Fibroblast of skin of scalp (primary cell): ENCODE data around the gene COX6A1.
"Not testable (repeated sequence)": the region's sequence is repeated elsewhere in the genome, so short reads cannot be mapped to it uniquely, and the experiment has no call there.

Source experiments
- DNase-seq: peaks from one replicate; pipeline ENCODE4 v3.0.0-alpha.2; 2013

Gene COX6A1

GRCh38 chr12:120428597-120429229, 9.2 kb upstream of the COX6A1 start:
- no peak for DNase-seq

GRCh38 chr12:120429368-120429767, 8.5 kb upstream of the COX6A1 start:
- DNase-seq = no peak

- DNase-seq = no peak
Measured at GRCh38 chr12:120432772-120433525, 5.0 kb upstream of the COX6A1 start.

- no peak for DNase-seq
Measured at GRCh38 chr12:120438495-120439198, 734 bp downstream of the COX6A1 start.

- DNase-seq = peak; percentile 65
Measured at GRCh38 chr12:120439646-120440247, 1.8 kb downstream of the COX6A1 start.

- DNase-seq = no peak
Measured at GRCh38 chr12:120444676-120445075, 6.8 kb downstream of the COX6A1 start.

- peak; percentile 82 for DNase-seq
Measured at GRCh38 chr12:120445911-120446843, 8.3 kb downstream of the COX6A1 start, which contains the start of the genes GATC and TRIAP1. Gene GATC, plus strand, starts transcription at chr12:120446444. Its CDS starts 37 bp downstream, at chr12:120446481. Gene TRIAP1, minus strand, starts transcription at chr12:120446384. Its CDS starts 12 bp downstream, at chr12:120446372.

- DNase-seq = not testable (repeated sequence)
Measured at GRCh38 chr12:120446844-120447178, 8.9 kb downstream of the COX6A1 start.

GRCh38 chr12:120447992-120448391, 10.1 kb downstream of the COX6A1 start:
- no peak for DNase-seq

- DNase-seq = peak; percentile 6
Measured at GRCh38 chr12:120452524-120452923, 14.6 kb downstream of the COX6A1 start.

GRCh38 chr12:120453060-120453750, 15.3 kb downstream of the COX6A1 start:
- DNase-seq = no peak

GRCh38 chr12:120453977-120454376, 16.1 kb downstream of the COX6A1 start:
- peak; percentile 19 for DNase-seq

GRCh38 chr12:120455302-120455701, 17.4 kb downstream of the COX6A1 start:
- no peak for DNase-seq

- DNase-seq = peak; percentile 8
Measured at GRCh38 chr12:120457133-120457532, 19.2 kb downstream of the COX6A1 start.

GRCh38 chr12:120460157-120460556, 22.2 kb downstream of the COX6A1 start:
- DNase-seq = no peak

- DNase-seq = no peak
Measured at GRCh38 chr12:120462099-120462640, 24.3 kb downstream of the COX6A1 start.

- DNase-seq = no peak
Measured at GRCh38 chr12:120463712-120464111, 25.8 kb downstream of the COX6A1 start.

GRCh38 chr12:120465756-120466155, 27.8 kb downstream of the COX6A1 start:
- DNase-seq = no peak

- peak; percentile 52 for DNase-seq
Measured at GRCh38 chr12:120466560-120467315, 28.8 kb downstream of the COX6A1 start.

GRCh38 chr12:120467439-120467838, 29.5 kb downstream of the COX6A1 start:
- DNase-seq = no peak
